HG03097 (cell line): ENCODE data around the gene SF3A2.

ENCODE experiments used
- ATAC-seq: cut with Tn5 transposase; IDR thresholded peaks from one replicate; pipeline ENCODE4 v1.9.1; 2021; ENCODE audit not compliant: unreplicated experiment, low FRiP score

The SF3A2 gene

GRCh38 chr19:2207991-2208860 lies 28.4 kb upstream of the SF3A2 start:
- ATAC-seq = no peak

- no peak for ATAC-seq
These were observed 27.6 kb upstream of the SF3A2 start for GRCh38 chr19:2208975-2209374.

- no peak for ATAC-seq
These were observed 27.2 kb upstream of the SF3A2 start for GRCh38 chr19:2209408-2209807.

GRCh38 chr19:2210206-2210605 lies 26.4 kb upstream of the SF3A2 start:
- ATAC-seq = no peak

GRCh38 chr19:2210987-2211740 lies 25.5 kb upstream of the SF3A2 start:
- no peak for ATAC-seq

GRCh38 chr19:2212861-2213711 lies 23.5 kb upstream of the SF3A2 start:
- ATAC-seq = no peak

- ATAC-seq = no peak
These were observed 22.8 kb upstream of the SF3A2 start for GRCh38 chr19:2213799-2214198.

GRCh38 chr19:2214251-2214650 lies 22.4 kb upstream of the SF3A2 start:
- ATAC-seq = no peak

- no peak for ATAC-seq
These were observed 21.3 kb upstream of the SF3A2 start for GRCh38 chr19:2215281-2215751.

- ATAC-seq = no peak
These were observed 20.0 kb upstream of the SF3A2 start for GRCh38 chr19:2216361-2217225.

GRCh38 chr19:2217591-2217990 lies 19.0 kb upstream of the SF3A2 start:
- no peak for ATAC-seq

GRCh38 chr19:2219726-2220125 lies 16.9 kb upstream of the SF3A2 start:
- no peak for ATAC-seq

- no peak for ATAC-seq
These were observed 15.3 kb upstream of the SF3A2 start for GRCh38 chr19:2221250-2221831.

- no peak for ATAC-seq
These were observed 14.7 kb upstream of the SF3A2 start for GRCh38 chr19:2221918-2222317.

- ATAC-seq = no peak
These were observed 13.2 kb upstream of the SF3A2 start for GRCh38 chr19:2223391-2223790.

GRCh38 chr19:2223959-2224358 lies 12.7 kb upstream of the SF3A2 start:
- no peak for ATAC-seq

- ATAC-seq = no peak
These were observed 11.8 kb upstream of the SF3A2 start for GRCh38 chr19:2224754-2225349.

- ATAC-seq = no peak
These were observed 11.1 kb upstream of the SF3A2 start for GRCh38 chr19:2225415-2226050.
